BE2C (cell line): Measurements from ENCODE around the gene REM2. TPM values are rescaled to one million over a fixed set of nuclear protein-coding genes. Genes with fewer than 3 reads are reported as not detected.

Source experiments
- DNase-seq: peaks from one replicate; pipeline ENCODE4 v3.0.0-alpha.2; 2020
- H3K27me3 ChIP-seq: fragments of 250-450 bp; sonication (Bioruptor Pico); 2 replicates; pipeline ENCODE4 v1.5.1; 2020; ENCODE audit warnings: mild to moderate bottlenecking
- H3K36me3 ChIP-seq: fragments of 250-450 bp; sonication (Bioruptor Pico); 2 replicates; pipeline ENCODE4 v1.5.1; 2020; ENCODE audit warnings: mild to moderate bottlenecking
- H3K4me1 ChIP-seq: fragments of 250-450 bp; sonication (Bioruptor Pico); 2 replicates; pipeline ENCODE4 v1.5.1; 2020
- H3K4me3 ChIP-seq: 2 replicates; pipeline ENCODE4 v1.5.1; 2011; ENCODE audit warnings: low read depth, low read length
- H3K9me3 ChIP-seq: fragments of 250-450 bp; sonication (Bioruptor Pico); 2 replicates; pipeline ENCODE4 v1.5.1; 2020
- CTCF ChIP-seq: IDR thresholded peaks from 2 replicates; pipeline ENCODE4 v1.5.1; 2012; ENCODE audit warnings: mild to moderate bottlenecking, low read depth, low read length
- polyA plus RNA-seq: library from polyadenylated mRNA; unstranded; fragments of >200 nt; gene quantifications from one replicate; pipeline ENCODE4 v1.2.1, GENCODE V29; 2012; ENCODE audit warnings: low read depth, missing spikeins; ENCODE audit not compliant: insufficient read length, insufficient read depth

REM2 gene
- polyA plus RNA-seq: 0.31 TPM

GRCh38 chr14:22883173-22883976, at the start of gene REM2:
REM2 (plus strand) TSS chr14:22883222; CDS start chr14:22883288, 66 bp downstream.
- peak; percentile 40 for DNase-seq
- Histone ChIP-seq H3K4me3 (no peak within 1 kb of the TSS), H3K9me3 (no peaks in the 10 kb centered on the region), H3K36me3 (no peaks in the 10 kb centered on the region), H3K4me1 (peaks cover 7% of the 10 kb centered on the region), H3K27me3 (no peaks in the 10 kb centered on the region)
- no peak for TF ChIP-seq CTCF

- H3K27me3 ChIP-seq: peaks cover 17% of the 10 kb centered on the region
- H3K36me3 ChIP-seq: peaks cover 18% of the 10 kb centered on the region
- 0 out of 2 replicates have a peak, but pooled peaks cover 3% of the 10 kb centered on the region for H3K4me1 ChIP-seq
- no peak for DNase-seq
- TF ChIP-seq CTCF: no peak
- H3K9me3 ChIP-seq: no peaks in the 10 kb centered on the region
- H3K4me3 ChIP-seq: no peak overlapping the region
Observed at GRCh38 chr14:22835505-22835904, 47.5 kb upstream of the REM2 start.

GRCh38 chr14:22836301-22837113, 46.5 kb upstream of the REM2 start, which contains the start of gene MMP14:
MMP14 (plus strand) TSS chr14:22836585; CDS start chr14:22836818, 233 bp downstream.
- H3K36me3 ChIP-seq: peaks cover 18% of the 10 kb centered on the region
- no peak for DNase-seq

GRCh38 chr14:22837114-22837749, 45.8 kb upstream of the REM2 start:
- peaks cover 17% of the 10 kb centered on the region for H3K27me3 ChIP-seq
- no peaks in the 10 kb centered on the region for H3K9me3 ChIP-seq
- no peak for TF ChIP-seq CTCF
- peaks cover 18% of the 10 kb centered on the region for H3K36me3 ChIP-seq
- H3K4me1 ChIP-seq: no peaks in the 10 kb centered on the region
- peak overlapping the region; percentile 60 for H3K4me3 ChIP-seq
- no peak for DNase-seq

More at GRCh38 chr14:22836301-22837113, 46.5 kb upstream of the REM2 start, which contains the start of gene MMP14:
- Histone ChIP-seq H3K4me3 (peak within 1 kb of the TSS; percentile 60), H3K4me1 (no peaks in the 10 kb centered on the region), H3K27me3 (peaks cover 17% of the 10 kb centered on the region), H3K9me3 (no peaks in the 10 kb centered on the region)
- peak; percentile 40 for TF ChIP-seq CTCF

GRCh38 chr14:22837750-22838538, 45.1 kb upstream of the REM2 start:
- Histone ChIP-seq H3K4me3 (no peak overlapping the region), H3K36me3 (peaks cover 12% of the 10 kb centered on the region), H3K4me1 (no peaks in the 10 kb centered on the region), H3K27me3 (peaks cover 17% of the 10 kb centered on the region), H3K9me3 (no peaks in the 10 kb centered on the region)
- no peak for DNase-seq
- no peak for TF ChIP-seq CTCF
